BJ (cell line): ENCODE results near the gene PTPRG. TPM values are rescaled to one million over a fixed set of nuclear protein-coding genes. Genes with fewer than 3 reads are reported as not detected.

Experiments
- CTCF ChIA-PET: fragments of 350-600 bp; formaldehyde crosslinking; extraction: SDS; loops from one replicate; lab custom pipeline; 2021; ENCODE audit warnings: antibody characterized with exemption, inconsistent platforms; lab: Yijun Ruan, JAX
- POLR2A ChIA-PET: fragments of 300-600 bp; sonication (Branson Sonifier 250); formaldehyde crosslinking; extraction: SDS; loops from one replicate; lab custom pipeline; 2021; ENCODE audit warnings: antibody characterized with exemption; lab: Charles Lee
- DNase-seq: peaks from one replicate; pipeline ENCODE4 v3.0.0-alpha.2; 2011; ENCODE audit warnings: low read depth
- H3K27me3 ChIP-seq: 2 replicates; pipeline ENCODE4 v1.6.0; 2011; ENCODE audit warnings: low read length; ENCODE audit not compliant: control insufficient read depth, insufficient read depth
- H3K36me3 ChIP-seq: 2 replicates; pipeline ENCODE4 v1.5.1; 2011; ENCODE audit warnings: low read length; ENCODE audit not compliant: control insufficient read depth, insufficient read depth
- H3K4me3 ChIP-seq: 2 replicates; pipeline ENCODE4 v1.5.1; 2011; ENCODE audit warnings: low read depth, mild to moderate bottlenecking, control low read depth, low read length
- polyA plus RNA-seq: library from polyadenylated mRNA; depleted of rRNA; stranded (reverse); fragments of >200 nt; gene quantifications from 2 replicates; pipeline ENCODE4 v1.2.3, GENCODE V29; 2011
- TF ChIP-seq, protein P1 (sequence below): IDR thresholded peaks from 2 replicates; pipeline ENCODE4 v1.5.1; 2011; ENCODE audit warnings: low read depth, mild to moderate bottlenecking, control low read depth, inconsistent platforms, low read length, moderate library complexity; ENCODE audit not compliant: insufficient read depth

Gene PTPRG
- polyA plus RNA-seq, 1 experiment, result 20.8 TPM

DNA sequence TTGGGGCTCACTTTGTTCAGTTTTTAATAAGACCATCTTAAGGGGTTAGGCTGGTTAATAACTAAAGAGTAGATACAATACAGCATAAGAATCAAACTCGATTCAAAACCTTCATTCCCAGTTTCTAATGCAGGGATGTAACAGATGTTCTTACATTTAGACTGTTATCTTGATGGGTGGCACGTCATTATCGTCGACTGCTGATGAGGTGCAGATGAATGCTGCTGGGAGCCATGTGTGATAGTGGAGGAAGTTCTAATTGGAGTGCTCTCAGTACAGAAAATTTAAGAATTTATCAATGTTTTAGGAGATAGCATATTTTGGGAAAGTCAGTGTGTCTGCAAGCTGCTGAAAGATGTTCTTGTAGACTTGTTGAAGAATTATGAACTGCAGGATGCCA lies 331.5 kb downstream of the PTPRG start:
- CTCF ChIA-PET, result no interaction called here
- TF ChIP-seq, protein P1, sequence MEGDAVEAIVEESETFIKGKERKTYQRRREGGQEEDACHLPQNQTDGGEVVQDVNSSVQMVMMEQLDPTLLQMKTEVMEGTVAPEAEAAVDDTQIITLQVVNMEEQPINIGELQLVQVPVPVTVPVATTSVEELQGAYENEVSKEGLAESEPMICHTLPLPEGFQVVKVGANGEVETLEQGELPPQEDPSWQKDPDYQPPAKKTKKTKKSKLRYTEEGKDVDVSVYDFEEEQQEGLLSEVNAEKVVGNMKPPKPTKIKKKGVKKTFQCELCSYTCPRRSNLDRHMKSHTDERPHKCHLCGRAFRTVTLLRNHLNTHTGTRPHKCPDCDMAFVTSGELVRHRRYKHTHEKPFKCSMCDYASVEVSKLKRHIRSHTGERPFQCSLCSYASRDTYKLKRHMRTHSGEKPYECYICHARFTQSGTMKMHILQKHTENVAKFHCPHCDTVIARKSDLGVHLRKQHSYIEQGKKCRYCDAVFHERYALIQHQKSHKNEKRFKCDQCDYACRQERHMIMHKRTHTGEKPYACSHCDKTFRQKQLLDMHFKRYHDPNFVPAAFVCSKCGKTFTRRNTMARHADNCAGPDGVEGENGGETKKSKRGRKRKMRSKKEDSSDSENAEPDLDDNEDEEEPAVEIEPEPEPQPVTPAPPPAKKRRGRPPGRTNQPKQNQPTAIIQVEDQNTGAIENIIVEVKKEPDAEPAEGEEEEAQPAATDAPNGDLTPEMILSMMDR, result no peak
- no peak for DNase-seq

DNA sequence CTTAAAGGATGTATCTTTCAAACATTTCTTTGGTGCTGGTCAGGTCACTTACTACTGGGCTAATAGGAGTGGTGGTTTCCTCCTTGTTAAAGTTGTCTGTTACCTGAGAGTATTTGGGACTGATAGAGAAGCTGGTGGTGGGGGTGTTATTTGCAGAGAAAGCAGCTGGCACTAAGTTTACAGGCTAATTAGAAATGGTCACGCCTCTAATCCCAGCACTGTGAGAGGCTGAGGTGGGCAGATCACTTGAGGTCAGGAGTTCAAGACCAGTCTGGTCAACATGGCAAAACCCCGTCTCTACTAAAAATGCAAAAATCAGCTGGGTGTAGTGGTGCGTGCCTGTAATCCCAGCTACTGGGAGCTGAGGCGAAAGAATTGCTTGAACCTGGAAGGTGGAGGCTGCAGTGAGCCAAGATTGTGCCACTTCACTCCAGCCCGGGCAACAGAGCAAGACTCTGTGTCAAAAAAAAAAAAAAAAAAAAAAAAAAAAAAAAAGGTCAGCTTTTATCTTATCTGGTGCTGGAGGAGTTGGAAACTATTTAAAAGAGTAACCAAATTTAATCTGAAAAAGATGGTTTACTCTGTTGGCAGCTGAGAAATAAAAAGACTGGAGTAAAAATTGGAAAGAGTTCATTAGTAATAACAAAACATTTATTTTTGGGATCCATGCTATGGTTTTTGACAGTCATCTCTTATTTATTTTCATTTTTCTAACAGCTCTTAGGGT lies 332.6 kb downstream of the PTPRG start:
- DNase-seq, result no peak
- Histone ChIP-seq H3K36me3 (no peaks in the 10 kb centered on the region), H3K27me3 (0 out of 2 replicates have a peak, but pooled peaks cover 1% of the 10 kb centered on the region), H3K4me3 (no peak overlapping the region)
- TF ChIP-seq, protein P1, result no peak
- ChIA-PET CTCF (interaction anchor here (0.6 to 1.9 kb wide), 3 partner anchors 12 to 159 kb away, joined by 3 to 4 read pairs (median 3); no protein-coding TSS in a partner anchor), POLR2A (no interaction called here)

More for the DNA sequence above, 331.5 kb downstream of the PTPRG start:
- Histone ChIP-seq H3K4me3 (no peak overlapping the region), H3K36me3 (no peaks in the 10 kb centered on the region), H3K27me3 (0 out of 2 replicates have a peak, but pooled peaks cover 1% of the 10 kb centered on the region)
- POLR2A ChIA-PET, result no interaction called here

DNA sequence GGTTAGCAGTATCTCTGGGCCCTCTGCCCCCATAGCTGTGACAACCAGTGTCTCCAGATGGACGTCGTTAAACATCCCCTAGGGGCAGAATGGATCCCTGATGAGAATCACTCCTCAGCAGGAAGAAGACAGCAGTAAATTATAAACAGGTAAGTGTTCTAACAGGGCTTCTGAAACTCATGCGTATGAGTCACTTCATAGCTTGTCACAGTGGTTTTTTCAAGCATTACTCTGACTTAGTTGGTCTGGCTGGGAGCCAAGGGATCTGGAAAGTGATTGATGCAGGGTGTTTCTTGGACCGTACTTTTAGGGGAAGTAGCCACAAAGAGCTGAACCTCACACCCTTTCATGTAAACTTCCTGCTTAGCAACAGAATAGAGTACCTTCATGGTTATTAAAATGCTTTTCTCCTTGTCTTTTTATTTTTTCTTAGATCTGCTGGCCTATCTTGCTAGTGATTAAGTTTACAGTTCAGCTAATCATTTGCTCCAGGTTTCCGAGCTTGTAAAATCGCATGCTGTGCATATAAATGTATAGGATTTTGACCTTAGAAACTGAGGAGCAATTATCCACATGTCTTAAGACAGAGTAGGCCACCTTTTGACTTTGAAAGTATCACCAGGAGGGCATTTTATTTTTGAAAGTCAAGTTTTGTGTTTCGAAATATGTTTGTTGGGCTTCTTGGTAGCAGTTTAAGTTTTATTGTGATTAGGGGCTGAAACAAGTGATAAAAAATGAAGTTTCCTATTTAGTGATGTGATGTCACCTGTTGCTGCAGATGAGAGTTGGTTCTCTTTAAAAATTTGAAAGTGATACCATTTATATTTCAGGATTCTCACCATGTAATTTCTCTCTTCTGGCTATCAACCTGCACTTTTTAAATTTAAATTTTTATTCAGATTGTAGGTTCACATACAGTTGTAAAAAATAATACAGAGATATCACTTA lies 333.9 kb downstream of the PTPRG start:
- TF ChIP-seq, protein P1, result no peak
- H3K4me3 ChIP-seq, result no peak overlapping the region
- peak; percentile 72 for DNase-seq
- 0 out of 2 replicates have a peak, but pooled peaks cover 1% of the 10 kb centered on the region for H3K27me3 ChIP-seq
- H3K36me3 ChIP-seq, result no peaks in the 10 kb centered on the region
- CTCF ChIA-PET, result interaction anchor here (1.0 to 1.9 kb wide), 4 partner anchors 10 to 292 kb away, joined by 3 to 4 read pairs (median 3); no protein-coding TSS in a partner anchor
- POLR2A ChIA-PET, result no interaction called here

DNA sequence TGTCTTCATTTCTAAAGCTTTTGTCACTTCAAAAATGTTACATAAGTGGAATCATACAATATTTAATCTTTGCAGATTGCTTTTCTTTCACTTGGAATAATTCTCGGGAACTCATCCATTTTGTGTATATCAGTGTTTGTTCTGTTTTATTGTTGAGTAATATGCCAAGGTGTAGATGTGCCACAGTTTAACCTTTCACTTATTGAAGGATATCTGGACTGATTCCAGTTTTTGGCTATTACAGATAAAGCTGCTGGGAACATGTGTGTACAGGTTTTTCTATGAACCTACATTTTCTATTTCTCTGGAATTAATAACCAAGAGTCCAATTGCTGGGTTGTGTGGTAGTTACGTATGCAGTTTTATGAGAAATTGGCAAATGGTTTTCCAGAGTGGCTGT lies 334.9 kb downstream of the PTPRG start:
- ChIA-PET POLR2A (no interaction called here), CTCF (interaction anchor here (1.9 kb wide), 1 partner anchor 14 kb away, joined by 4 read pairs; no protein-coding TSS in a partner anchor)
- TF ChIP-seq, protein P1, result no peak
- no peak overlapping the region for H3K4me3 ChIP-seq
- 0 out of 2 replicates have a peak, but pooled peaks cover 1% of the 10 kb centered on the region for H3K27me3 ChIP-seq
- no peaks in the 10 kb centered on the region for H3K36me3 ChIP-seq
- DNase-seq, result no peak
